Heart left ventricle (tissue), 16 donors: Measurements from ENCODE around the gene RTP2. TPM values are rescaled to one million over a fixed set of nuclear protein-coding genes. Genes with fewer than 3 reads are reported as not detected.

Experiments
- ATAC-seq, 4 donors: fragments of 200-7000 bp; cut with Tn5 transposase; one replicate each; pipeline ENCODE4 v1.9.1; 2020 to 2022; ENCODE audit warnings: moderate library complexity in 4 of 4, mild to moderate bottlenecking in 3 of 4, moderate number of reproducible peaks in 1 of 4
- DNase-seq, 5 donors: peaks; one replicate each; pipeline ENCODE4 v3.0.0-alpha.2; 2020
- H3K27ac ChIP-seq, 12 donors: fragments of 200-600 bp; sonication (generic) in 4 of 12; one replicate each; pipeline versions ENCODE4 v1.5.0 to v1.8.0; 2016 to 2022; ENCODE audit warnings: mild to moderate bottlenecking in 2 of 12
- H3K27me3 ChIP-seq, 9 donors: fragments of 200-600 bp; sonication (generic) in 2 of 9; one replicate each; pipeline versions ENCODE4 v1.5.1 to v1.8.0; 2016 to 2022; ENCODE audit warnings: mild to moderate bottlenecking in 3 of 9
- H3K36me3 ChIP-seq, 9 donors: fragments of 200-600 bp; sonication (generic) in 2 of 9; one replicate each; pipeline versions ENCODE4 v1.5.0 to v1.8.0; 2018 to 2022; ENCODE audit warnings: mild to moderate bottlenecking in 2 of 9
- H3K4me1 ChIP-seq, 12 donors: fragments of 200-600 bp; sonication (generic) in 4 of 12; one replicate each; pipeline versions ENCODE4 v1.5.0 to v1.8.0; 2016 to 2022; ENCODE audit warnings: mild to moderate bottlenecking in 3 of 12
- H3K4me3 ChIP-seq, 12 donors: fragments of 200-600 bp; sonication (generic) in 4 of 12; one replicate each; pipeline versions ENCODE4 v1.5.0 to v1.8.0; 2017 to 2022; ENCODE audit warnings: mild to moderate bottlenecking in 9 of 12, moderate library complexity in 4 of 12
- H3K9me3 ChIP-seq, 12 donors: fragments of 200-600 bp; sonication (generic) in 4 of 12; one replicate each; pipeline versions ENCODE4 v1.5.0 to v1.8.0; 2016 to 2022; ENCODE audit warnings: mild to moderate bottlenecking in 1 of 12
- CTCF ChIP-seq, 12 donors: fragments of 200-600 bp; sonication (generic) in 4 of 12; IDR thresholded peaks; one replicate each; pipeline versions ENCODE4 v1.5.0 to v1.8.0; 2018 to 2022; ENCODE audit warnings: antibody characterized with exemption in 12 of 12, mild to moderate bottlenecking in 5 of 12
- POLR2A ChIP-seq, 2 donors: fragments of 450-650 bp; IDR thresholded peaks; one replicate each; pipeline ENCODE4 v1.6.1; 2017; ENCODE audit warnings: antibody characterized with exemption in 2 of 2, mild to moderate bottlenecking in 2 of 2, moderate library complexity in 2 of 2
- WGBS, 4 donors: extraction: QIAGEN DNeasy Blood & Tissue Kit in 2 of 4; methylation state at CpG; one replicate each; pipeline versions ENCODE4 v1.1.5 to v1.1.7; 2013 to 2018; 5-methylcytosine and 5-hydroxymethylcytosine counted together
- intact Hi-C, 10 donors: fragments of 100-400 bp; cut with DNase I; formaldehyde crosslinking; loops; one replicate each; pipeline versions ENCODE4 v1.11.1 to v1.14.2; 2022
- polyA plus RNA-seq, 2 donors: library from polyadenylated mRNA; stranded (reverse); fragments of 200-250 nt; gene quantifications; one replicate each; pipeline ENCODE4 v1.2.3, GENCODE V29; 2013
- total RNA-seq, 9 donors: library from RNA; depleted of rRNA in 2 of 9; stranded (reverse); fragments of >200 nt in 2 of 9; fragmentation: NEBNext Ultra II Directional in 3 of 9; extraction: Animal tissue kit (Norgen Biotek cat#: 25700) in 3 of 9; gene quantifications; one replicate each; pipeline versions ENCODE4 v1.1.0 to v1.2.4, GENCODE V29; 2016 to 2023
- donor health status: ischemic (EF 13 %, LVEDD 7.1; RV severe dilation, severe dysfunction).
- donor health status: healthy with polysubstance abuse.
- donor health status: DM: no; HTN: yes; CAD: no.
- donor health status: DM: no; HTN: no; CAD: no.
- donor health status: ischemic (EF 25% LVEDD 6.9; RV normal size, moderate dysfunction).
- donor health status: ischemic (EF 25% LVEDD 5.7; RV mildly dilated, moderate dysfunction).
- donor health status: healthy.
- donor health status: DM: yes; HTN: yes; CAD: no.
- donor health status: ischemic (EF 35%, LVEDD 5.7; RV mildly dilated, moderate dysfunction).
- donor health status: nonischemic (EF 11% LVEDD 7.7; RV severe dilation, severe dysfunction).
- donor health status: DM: yes; HTN: yes; CAD: no.
- donor health status: PGD.
- donor health status: ischemic (EF 29% LVEDD 5.4; RV normal size, mild dysfunction).
- donor health status: nonischemic (EF 23%, LVEDD 6.1; RV moderate dilation, normal function).

Gene RTP2
- total and polyA plus RNA-seq, 11 donors: not detected

- DNase-seq: no peak
- intact Hi-C loops: no loop called here
- H3K4me3 ChIP-seq: no peak overlapping the region
- ATAC-seq: no peak
- 44 to 77% (median 64%) methylated on average over 4 of the region's 4 CpGs for WGBS, 4 donors
- no peaks in the 10 kb centered on the region for H3K36me3 ChIP-seq
- H3K4me1 ChIP-seq: peaks cover 0 to 6% (median 0%) of the 10 kb centered on the region in 12 donors
- TF ChIP-seq POLR2A (IDR thresholded peaks at IDR 0.05): no peak
- no peak for TF ChIP-seq CTCF (IDR thresholded peaks at IDR 0.05)
- peaks cover 0 to 20% (median 5%) of the 10 kb centered on the region in 12 donors for H3K9me3 ChIP-seq
- peaks cover 0 to 11% (median 0%) of the 10 kb centered on the region in 9 donors for H3K27me3 ChIP-seq
- no peak overlapping the region for H3K27ac ChIP-seq
These were observed 12.4 kb downstream of the RTP2 start for GRCh38 chr3:187689984-187690383.

- peaks cover 0 to 23% (median 5%) of the 10 kb centered on the region in 12 donors for H3K9me3 ChIP-seq
- 89 to 94% (median 92%) methylated on average over 5 of the region's 5 CpGs for WGBS, 4 donors
- no peak overlapping the region for H3K4me3 ChIP-seq
- no peaks in the 10 kb centered on the region for H3K36me3 ChIP-seq
- no peaks in the 10 kb centered on the region for H3K4me1 ChIP-seq
- ATAC-seq: no peak
- H3K27me3 ChIP-seq: peaks cover 0 to 11% (median 0%) of the 10 kb centered on the region in 9 donors
- no peak for TF ChIP-seq POLR2A (IDR thresholded peaks at IDR 0.05)
- no peak for TF ChIP-seq CTCF (IDR thresholded peaks at IDR 0.05)
- no peak overlapping the region for H3K27ac ChIP-seq
- no peak for DNase-seq
- intact Hi-C loops: no loop called here
These were observed 15.6 kb downstream of the RTP2 start for GRCh38 chr3:187686621-187687273.

- DNase-seq (no peak), ATAC-seq (no peak)
- no peak for TF ChIP-seq CTCF (IDR thresholded peaks at IDR 0.05)
- TF ChIP-seq POLR2A (IDR thresholded peaks at IDR 0.05): no peak
- WGBS, 4 donors: 88 to 95% (median 93%) methylated on average over 7 of the region's 7 CpGs
- Histone ChIP-seq H3K27ac (no peak overlapping the region), H3K9me3 (peaks cover 0 to 23% (median 5%) of the 10 kb centered on the region in 12 donors), H3K27me3 (peaks cover 0 to 12% (median 0%) of the 10 kb centered on the region in 9 donors), H3K4me1 (no peaks in the 10 kb centered on the region), H3K4me3 (no peak overlapping the region), H3K36me3 (no peaks in the 10 kb centered on the region)
- intact Hi-C loops: no loop called here
These were observed 16.4 kb downstream of the RTP2 start for GRCh38 chr3:187685948-187686347.

GRCh38 chr3:187684880-187685279 is 17.5 kb downstream of the RTP2 start:
- TF ChIP-seq POLR2A (IDR thresholded peaks at IDR 0.05): no peak
- no peak for TF ChIP-seq CTCF (IDR thresholded peaks at IDR 0.05)
- intact Hi-C loops: no loop called here
- Histone ChIP-seq H3K27me3 (peaks cover 0 to 14% (median 0%) of the 10 kb centered on the region in 9 donors), H3K27ac (no peak overlapping the region), H3K36me3 (no peaks in the 10 kb centered on the region), H3K4me3 (no peak overlapping the region), H3K9me3 (peaks cover 0 to 23% (median 5%) of the 10 kb centered on the region in 12 donors), H3K4me1 (no peaks in the 10 kb centered on the region)
- no peak for ATAC-seq
- no peak for DNase-seq
- 56 to 73% (median 67%) methylated on average over 2 of the region's 2 CpGs for WGBS, 4 donors
